HTERT RPE-1 (cell line): ENCODE results near the gene ANKS3.

Experiments used
- in situ Hi-C: fragments of 300-500 bp; cut with MboI; formaldehyde crosslinking; loops from 4 replicates; pipeline ENCODE4 v1.14.3; 2020; ENCODE audit warnings: low sequenced_read_pairs

The ANKS3 gene, protein sequence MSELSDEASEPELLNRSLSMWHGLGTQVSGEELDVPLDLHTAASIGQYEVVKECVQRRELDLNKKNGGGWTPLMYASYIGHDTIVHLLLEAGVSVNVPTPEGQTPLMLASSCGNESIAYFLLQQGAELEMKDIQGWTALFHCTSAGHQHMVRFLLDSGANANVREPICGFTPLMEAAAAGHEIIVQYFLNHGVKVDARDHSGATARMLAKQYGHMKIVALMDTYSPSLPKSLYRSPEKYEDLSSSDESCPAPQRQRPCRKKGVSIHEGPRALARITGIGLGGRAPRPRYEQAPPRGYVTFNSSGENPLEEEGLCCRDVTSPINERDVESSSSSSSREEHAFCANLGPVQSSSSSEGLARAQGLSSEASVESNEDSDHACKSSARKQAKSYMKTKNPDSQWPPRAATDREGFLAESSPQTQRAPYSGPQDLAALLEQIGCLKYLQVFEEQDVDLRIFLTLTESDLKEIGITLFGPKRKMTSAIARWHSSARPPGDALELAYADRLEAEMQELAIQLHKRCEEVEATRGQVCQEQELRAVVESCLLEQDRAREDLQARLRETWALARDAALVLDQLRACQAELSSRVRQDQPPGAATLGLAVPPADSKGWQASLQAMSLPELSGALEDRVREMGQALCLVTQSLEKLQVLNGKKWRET

DNA sequence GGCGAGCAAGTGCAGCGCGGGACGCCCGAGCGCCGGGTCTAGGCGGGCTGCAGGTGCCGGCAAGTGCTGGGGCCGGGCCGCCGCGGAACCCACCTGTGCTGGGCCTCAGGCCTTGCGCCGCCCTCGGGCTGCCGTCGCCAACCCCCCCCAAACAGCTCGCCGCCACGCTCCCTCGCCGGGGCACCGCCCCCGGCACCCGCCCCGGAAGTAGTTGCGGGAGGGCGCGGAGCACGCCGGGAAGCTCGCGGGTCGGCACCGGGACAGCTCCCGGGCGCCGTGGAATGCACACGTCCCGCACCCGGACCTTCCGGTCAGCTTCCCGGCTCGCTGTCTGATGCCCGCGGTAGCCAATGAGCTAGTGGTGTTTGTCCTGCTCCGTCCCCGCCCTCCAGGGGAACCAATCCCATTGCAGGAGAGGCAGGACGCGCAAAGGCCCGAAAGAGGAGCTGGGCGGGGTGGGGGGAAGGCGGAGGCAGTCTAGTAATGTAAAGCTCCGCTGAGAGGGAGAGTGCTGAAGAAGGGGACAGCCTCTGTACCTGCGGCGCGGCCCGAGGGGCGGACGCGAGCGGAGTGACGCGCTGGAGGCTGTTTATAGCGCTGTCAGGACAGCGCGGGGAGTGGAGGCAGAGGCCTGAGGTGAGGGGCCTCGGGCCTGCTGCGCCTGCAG is at the start of gene ANKS3, which contains the start of gene DNAAF8:
Gene ANKS3 (minus strand): TSS at position 209 of the 667 bp plus-strand sequence. CDS start 4,122 bp downstream, outside the sequence.
Gene DNAAF8 (plus strand): TSS at position 475 of the 667 bp plus-strand sequence. CDS start 1,978 bp downstream, outside the sequence.
- in situ Hi-C loops = no loop called here

DNA sequence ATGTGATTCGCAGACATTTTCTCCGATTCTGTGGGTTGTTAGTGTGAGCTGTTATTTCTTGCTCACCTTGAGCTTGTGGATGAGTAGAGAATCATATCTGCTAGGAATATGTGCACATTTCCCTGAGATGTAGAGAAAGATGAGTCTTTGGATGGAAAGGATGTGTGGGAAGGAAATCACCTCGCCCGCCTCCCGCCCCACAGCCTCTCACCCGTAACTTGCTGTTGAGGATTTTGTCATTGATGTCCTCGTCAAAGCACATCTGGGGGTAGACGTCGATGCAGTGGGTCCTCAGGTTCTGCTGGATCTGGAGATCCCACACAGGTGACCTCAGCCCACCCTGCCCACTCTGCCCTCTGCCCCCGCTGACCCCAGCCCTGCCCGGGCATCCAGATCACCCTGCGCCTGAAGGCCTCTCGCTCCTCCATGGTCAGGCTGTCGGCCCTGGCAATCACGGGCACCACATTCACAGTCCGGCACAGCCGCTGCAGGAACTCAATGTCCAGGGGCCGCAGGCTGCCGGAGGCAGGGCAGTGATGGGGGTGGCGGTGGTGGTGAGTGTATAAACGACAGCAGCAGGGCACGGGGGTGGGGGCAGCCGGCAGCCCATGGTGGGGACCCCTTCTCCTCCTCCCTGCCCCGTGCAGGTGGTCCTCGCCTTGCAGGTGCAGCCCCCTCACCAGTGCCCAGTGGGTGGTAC is 49.3 kb upstream of the ANKS3 start:
- in situ Hi-C loops = no loop called here

DNA sequence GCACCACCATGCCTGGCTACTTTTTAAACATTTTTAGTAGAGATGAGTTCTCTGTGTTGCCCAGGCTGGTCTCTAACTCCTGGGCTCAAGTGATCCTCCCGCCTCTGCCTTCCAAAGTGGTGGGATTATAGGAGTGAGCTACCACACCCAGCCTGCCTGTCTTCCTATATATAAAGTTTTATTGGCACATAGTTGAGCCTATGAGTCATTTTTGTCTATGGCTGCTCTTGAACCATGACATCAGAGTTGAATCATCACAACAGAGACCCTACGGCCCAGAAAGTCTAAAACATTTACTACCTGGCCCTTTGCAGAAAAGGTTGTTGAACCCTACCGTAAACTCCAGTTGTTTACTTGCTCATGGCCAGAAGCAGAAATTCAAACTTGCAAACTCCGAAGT is 46.2 kb upstream of the ANKS3 start:
- in situ Hi-C loops = no loop called here

DNA sequence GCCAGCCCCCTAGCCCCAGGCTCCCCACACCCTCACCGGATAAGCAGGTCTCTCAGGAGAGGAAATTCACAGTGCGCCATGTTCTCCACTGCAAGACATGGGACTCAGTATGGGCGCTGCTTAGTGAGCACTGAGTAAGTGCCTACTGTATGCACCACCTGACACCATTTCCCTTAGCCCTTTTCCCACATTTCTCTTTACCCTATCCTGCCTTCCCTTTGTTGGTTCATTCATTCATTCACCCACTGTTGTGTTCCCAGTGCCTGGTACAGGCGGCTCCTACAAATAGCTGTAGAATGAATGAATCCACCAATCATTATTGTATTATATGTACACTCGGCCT is 44.0 kb upstream of the ANKS3 start:
- in situ Hi-C loops = no loop called here

DNA sequence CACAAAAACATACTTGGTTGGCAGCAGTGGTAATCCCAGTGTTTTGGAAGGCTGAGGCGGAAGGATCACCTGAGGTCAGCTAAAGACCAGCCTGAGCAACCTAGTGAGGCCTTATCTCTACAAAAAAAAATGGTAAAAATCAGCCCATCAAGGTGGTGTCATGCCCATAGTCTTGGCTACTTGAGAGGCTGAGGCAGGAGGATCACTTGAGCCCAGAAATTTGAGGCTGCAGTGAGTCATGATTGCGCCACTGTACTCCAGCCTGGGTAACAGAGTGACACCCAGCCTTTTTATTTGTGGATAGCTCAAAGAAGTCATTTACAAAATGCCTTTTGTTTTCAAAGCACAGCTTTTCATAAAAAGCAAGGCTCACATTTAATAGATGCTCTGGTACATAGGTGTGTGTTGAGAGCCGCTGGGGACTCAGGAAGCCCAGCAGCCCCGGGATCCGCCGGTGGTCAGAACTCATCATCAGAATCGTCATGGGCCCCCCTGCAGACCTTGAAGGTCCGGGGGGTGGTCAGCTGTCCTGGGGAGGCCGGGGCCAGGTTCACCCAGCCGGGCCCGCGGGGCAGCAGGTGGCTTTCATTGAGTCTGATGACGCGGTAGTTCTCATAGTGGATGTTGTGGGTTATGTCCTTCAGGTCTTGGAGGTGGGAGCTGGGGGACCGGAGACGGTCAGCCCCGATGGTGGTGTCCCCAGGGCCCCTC is 43.4 kb upstream of the ANKS3 start:
- in situ Hi-C loops = no loop called here

DNA sequence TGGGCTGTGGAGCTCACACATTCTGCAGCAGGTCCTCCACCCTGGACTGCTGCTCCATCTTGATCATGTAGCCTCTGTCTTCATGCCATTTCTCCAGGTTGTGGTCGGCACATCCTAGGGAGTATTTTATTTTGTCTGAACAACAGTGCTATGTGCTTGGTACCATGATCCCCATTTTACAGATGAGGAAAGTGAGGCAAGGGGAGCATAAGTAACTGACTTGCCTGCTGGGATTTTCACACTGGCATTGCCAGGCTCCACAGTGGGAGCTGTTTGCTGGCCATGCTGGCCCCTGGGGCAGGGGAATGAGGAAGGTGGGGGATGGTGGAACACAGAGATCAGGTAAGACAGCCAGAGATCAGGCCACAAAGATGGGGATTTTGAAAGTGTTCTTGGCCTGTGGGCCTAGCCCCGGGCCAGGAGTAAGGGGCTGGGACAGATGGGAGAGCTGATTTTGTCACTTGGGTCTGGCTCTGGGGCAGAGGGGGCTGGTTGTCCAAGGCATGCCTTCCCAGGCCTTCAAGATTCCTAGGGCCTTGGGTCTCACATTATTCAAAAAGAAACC is 42.2 kb upstream of the ANKS3 start:
- in situ Hi-C loops = no loop called here

DNA sequence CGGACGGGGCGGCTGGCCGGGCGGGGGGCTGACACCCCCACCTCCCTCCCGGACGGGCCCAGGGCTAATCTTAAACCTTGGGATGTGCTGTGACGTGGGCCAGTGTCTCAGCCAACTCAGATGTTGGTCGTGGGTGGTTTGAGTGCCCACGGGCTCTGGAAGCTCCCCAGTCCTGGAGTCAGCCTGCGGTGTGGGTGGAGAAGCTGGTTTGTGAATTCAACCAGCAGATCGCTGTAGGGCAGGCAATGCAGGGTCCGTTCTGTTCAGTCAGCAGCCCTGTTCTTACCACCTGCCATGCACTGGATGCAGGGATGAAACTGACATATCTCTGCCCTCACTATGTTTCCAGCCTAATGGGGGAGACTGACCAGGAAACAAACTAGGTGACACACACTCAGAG is 40.9 kb upstream of the ANKS3 start:
- in situ Hi-C loops = no loop called here

DNA sequence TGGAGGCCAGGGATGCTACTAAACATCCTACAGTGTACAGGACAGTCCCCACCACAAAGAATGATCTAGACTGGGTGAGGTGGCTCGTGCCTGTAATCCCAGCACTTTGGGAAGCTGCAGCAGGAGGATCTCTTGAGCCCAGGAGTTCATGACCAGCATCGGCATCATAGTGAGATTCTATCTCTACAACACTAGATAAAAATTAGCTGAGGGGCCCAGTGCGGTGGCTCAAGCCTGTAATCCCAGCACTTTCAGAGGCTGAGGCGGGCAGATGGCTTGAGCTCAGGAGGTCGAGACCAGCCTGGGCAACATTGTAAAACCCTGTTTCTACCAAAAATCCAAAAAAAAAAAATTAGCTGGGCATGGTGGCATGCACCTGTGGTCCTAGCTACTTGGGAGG is 38.3 kb upstream of the ANKS3 start:
- in situ Hi-C loops = no loop called here

DNA sequence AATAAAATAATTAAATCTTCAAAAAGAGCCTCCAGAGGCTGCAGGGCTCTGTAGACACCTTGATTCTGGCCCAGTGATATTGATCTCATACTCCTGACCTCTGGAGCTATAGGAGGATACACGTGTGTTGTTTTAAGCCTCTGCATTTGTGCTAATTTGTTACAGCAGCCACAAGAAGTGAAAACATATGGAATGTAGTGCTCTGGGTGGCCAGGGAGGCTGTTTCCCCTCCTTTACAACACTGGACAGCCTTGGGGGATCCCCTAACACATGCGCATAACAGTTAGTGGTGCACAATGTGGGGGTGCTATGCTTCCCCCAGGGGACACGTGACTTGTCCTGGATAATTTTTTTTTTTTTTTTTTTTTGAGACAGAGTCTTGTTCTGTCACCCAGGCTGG is 37.6 kb upstream of the ANKS3 start:
- in situ Hi-C loops = no loop called here

DNA sequence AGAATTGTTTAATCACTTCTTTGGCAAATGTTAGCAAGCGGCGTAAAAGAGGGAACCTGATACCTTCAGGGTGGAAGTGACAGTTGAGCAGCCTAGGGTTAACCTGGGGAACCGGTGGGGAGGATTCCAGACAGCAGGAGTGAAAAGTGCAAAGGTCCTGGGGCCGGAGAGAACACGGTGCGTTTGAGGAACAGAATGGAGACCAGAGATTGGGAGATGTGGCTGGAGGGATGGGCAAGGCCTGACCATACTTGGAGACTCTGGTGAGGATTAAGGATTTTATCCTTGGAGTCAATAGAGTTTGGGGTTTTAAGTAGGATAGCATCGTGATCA is 35.2 kb upstream of the ANKS3 start:
- in situ Hi-C loops = no loop called here

DNA sequence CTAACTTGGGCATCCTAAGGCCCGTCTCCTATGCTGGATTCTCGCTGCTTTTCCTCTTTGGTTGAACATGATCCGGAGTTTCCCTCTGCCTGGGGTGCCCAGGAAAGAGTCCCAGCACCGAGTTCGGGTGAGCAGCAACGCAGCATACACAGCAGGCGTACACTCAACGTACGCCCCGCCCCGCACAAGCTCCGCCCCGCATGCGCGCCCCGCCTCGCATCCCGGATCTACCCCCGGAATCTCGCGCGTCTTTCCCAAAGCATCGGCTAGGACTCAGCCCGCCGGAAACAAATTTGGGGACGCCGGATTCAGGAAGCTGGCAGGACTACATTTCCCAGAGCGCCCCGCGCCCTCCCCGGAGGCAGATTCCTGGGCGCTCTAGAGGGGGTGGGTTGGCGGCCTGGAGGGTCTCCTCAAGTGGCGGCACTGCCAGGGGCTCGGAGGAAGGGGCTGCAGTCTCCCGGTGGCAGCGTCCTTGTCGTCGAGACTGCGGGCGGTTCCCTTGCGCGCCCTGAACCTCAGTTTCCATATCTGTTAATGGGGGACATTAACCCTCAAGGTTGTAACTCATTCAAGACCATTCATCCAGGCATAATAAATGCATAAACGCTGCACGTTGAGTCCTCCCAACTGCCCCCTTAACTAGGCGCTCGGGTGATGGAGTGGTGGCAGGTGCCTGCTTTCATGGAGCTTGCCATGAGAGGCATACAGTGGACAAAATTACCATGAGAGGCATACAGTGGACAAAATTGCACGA is 34.7 kb upstream of the ANKS3 start:
- in situ Hi-C loops = no loop called here

DNA sequence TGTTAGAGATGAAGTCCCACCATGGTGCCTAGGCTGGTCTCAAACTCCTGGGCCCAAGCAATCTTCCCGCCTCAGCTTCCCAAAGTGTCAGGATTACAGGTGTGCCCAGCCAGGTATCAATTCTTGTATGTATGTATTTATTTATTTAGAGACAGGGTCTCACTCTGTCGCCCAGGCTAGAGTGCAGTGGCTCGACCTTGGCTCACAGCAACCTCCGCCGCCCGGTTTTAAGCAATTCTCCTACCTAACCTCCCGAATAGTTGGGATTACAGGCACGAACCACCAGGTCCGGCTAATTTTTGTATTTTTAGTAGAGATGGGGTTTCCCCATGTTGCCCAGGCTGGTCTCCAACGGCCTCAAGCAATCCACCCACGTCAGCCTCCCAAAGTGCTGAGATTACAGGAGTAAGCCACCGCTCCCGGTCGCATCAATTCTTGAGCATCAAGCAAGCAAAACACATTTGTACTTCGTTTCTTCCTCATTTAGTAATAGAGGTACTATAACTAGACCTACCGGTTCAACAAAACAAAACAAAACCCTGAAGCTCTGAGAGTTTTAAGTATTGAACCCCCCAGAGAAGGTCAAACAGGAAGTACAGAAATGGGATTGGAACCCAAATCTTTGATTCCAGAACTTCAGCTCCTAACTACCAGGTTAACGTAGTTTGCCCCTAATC is 33.9 kb upstream of the ANKS3 start:
- in situ Hi-C loops = no loop called here

DNA sequence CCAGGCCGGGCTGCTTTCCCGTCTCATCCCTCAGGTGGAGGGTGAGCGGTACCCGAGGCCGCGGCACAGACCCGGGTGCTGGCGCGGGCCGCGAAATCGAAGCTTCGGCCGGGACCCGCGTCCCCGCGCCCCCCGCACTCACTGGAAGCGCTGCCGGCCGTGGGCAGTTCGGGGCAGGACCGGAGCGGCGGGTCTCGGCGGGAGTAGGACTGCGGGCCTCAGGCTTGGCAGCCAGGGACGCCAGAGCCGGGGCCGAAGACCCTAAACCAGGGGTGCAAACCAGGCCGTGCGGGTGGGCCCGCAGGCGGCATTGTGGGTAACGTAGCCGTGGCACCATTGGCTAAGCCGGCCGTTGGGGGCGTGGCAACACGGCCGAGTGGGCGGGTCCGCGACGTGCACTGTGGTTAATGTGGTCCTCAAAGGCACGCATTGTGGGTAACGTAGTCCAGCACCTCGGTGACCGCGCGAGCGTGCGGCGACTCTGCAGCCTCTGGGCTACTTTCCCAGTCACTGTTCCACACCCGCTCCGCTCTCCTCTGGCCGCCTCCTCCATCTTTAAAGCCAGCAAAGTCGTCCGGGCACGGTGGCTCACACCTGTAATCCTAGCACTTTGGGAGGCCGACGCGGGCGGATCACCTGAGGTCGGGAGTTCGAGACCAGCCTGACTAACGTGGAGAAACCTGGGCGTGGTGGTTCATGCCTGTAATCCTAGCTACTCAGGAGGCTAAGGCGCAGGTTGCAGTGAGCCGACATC is 33.0 kb upstream of the ANKS3 start, which contains the start of gene ZNF500:
Gene ZNF500 (minus strand): TSS at position 288 of the 754 bp plus-strand sequence. CDS start 1,184 bp downstream, outside the sequence.
- in situ Hi-C loops = no loop called here

DNA sequence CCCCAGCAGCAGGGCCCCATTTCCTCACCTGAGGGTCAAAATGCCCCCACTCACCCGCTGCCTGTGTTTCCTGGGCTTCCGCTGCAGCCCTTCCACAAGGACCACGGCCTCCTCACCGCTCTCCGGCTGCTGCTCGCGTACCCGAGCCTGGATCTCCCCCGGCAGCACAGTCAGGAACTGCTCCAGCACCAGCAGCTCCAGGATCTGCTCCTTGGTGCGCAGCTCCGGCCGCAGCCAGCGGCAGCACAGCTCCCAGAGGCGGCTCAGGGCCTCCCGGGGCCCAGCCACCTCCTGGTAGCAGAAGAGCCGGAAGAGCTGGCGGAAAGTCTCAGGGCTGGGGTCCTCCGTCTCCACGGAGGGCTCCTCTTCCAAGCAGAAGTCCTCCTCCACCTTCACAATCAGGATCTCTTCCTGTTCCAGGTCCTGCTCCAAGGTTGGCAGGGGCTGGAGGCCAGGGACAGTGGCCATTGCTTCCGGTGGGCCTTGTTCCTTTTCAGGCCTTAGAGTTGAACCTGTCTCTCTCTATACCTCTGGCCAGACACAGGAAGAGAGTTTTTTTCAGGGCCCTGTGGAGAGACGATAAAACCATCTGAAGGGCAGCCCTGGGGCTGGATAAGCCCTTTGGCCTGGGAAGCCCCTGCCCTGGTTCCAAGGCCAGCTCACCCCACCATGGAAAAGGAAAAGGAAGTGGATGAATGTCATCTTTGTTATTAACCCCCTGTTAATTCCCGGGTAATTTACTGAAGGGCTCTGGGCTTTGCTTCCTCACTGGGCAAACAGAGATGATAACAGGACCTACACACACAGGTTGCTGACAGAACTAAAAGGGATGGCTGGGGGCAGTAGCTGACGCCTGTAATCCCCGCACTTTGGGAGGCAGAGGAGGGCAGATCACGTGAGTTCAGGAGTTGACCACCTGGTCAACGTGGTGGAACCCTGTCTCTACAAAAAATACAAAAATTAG is 31.7 kb upstream of the ANKS3 start:
- in situ Hi-C loops = no loop called here

DNA sequence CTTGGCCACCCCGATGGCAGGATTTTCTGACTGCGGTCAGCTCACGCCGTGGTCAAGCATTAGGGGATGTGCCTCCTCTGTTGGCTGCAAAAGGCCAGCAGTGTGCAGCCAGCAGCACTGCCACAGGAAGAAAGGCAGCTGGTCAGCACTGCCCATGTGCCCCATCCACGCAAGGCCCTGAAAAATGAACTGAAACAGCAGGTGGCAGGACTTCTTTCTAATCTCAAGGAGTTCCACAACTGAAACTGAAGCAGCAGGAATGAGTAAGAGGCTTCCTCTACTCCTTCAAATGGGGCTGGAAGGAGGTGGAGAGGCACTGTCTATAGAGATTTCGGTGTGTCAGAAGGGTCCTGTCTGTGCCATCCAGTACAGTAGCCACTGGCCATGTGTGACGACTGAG is 29.7 kb upstream of the ANKS3 start:
- in situ Hi-C loops = no loop called here

DNA sequence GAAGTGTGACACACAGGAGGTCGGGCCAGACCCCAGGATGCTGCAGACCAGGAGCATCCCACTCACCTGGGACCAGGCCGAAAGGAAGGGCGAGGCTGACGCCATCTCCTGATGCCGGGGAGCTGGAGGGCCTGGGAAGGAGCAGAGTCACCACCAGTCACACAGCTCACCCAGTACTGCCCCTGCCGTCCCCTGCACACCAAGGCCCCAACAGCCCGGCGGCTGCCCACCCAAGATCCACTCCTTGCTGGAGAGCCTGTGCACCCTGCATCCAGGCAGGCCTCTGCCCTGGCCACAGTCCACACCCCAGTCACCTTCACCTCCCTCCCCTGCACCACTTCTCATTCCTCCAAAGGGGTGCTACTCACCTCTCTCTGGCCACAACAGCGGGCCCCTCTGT is 28.1 kb upstream of the ANKS3 start:
- in situ Hi-C loops = no loop called here

DNA sequence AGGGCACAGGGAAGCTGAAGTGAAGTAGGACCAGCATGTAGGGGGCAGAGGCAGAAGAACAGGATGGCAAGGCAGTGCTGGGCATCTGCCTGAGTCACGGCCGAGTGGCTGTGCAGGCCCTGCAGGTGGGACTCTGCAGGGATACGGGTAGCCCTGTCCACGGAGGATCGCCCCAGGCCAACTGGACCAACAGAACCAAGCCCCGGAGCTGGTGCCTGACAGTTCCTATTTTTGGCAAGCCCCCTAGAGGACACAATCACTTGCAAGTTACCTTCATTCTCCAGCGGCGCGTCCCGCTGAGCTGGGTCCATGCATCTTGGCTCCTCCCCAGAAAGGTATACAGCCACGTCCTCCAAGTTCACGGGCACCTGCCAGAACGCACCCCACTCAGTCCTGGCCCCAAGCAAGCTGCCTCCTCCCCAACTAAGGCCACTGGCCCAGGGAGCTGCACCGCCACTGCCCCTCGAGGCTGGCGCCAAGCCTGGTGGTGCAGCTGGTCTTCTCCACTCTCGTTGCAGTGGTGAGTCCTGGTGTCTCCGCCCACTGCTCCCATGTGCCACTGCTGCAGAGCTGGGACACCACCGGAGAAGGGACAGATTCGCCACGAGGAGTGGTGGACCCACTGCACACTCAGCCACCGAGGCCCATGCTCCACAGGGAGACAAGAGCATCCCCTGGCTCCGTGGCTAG is 26.3 kb upstream of the ANKS3 start:
- in situ Hi-C loops = no loop called here
